ENCODE results near the gene ADISSP.

DNA sequence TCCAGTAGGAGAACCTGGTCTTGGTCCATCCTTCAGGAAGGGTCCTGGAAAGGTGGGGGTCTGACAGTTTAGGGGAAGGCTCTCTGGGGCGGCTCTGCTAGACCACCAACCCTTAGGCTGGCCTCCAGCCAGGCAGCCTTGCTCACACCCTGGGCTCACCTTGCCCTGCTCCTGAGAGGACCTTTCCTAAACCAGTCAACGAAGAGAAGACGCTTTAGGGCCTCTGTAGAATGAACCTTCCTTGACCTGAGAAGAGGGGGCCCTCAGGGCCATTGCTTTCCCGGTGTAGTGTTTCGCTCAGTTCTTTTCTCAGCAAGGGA, 29.6 kb upstream of the ADISSP start:
- TF ChIP-seq, protein P1, sequence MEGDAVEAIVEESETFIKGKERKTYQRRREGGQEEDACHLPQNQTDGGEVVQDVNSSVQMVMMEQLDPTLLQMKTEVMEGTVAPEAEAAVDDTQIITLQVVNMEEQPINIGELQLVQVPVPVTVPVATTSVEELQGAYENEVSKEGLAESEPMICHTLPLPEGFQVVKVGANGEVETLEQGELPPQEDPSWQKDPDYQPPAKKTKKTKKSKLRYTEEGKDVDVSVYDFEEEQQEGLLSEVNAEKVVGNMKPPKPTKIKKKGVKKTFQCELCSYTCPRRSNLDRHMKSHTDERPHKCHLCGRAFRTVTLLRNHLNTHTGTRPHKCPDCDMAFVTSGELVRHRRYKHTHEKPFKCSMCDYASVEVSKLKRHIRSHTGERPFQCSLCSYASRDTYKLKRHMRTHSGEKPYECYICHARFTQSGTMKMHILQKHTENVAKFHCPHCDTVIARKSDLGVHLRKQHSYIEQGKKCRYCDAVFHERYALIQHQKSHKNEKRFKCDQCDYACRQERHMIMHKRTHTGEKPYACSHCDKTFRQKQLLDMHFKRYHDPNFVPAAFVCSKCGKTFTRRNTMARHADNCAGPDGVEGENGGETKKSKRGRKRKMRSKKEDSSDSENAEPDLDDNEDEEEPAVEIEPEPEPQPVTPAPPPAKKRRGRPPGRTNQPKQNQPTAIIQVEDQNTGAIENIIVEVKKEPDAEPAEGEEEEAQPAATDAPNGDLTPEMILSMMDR (conservative IDR thresholded peaks at IDR 0.05; ENCODE audit: low read depth, low read length): no peak
- no peak for TF ChIP-seq EZH2 (IDR thresholded peaks at IDR 0.05; ENCODE audit: low read length, unreplicated experiment)
